SK-N-SH (cell line): ENCODE results near the gene KLF7.

Source experiments
- CHD2 ChIP-seq: fragments of 150-350 bp; IDR thresholded peaks from 2 replicates; pipeline ENCODE4 v1.6.1; 2018; ENCODE audit warnings: low read length; ENCODE audit not compliant: partially characterized antibody
- EP300 ChIP-seq, 2 experiments: IDR thresholded peaks; 2 replicates each; pipeline versions ENCODE4 v1.4.0 to v1.6.1; 2012; ENCODE audit warnings: borderline replicate concordance in 1 of 2, low read depth in 1 of 2, low read length in 1 of 2
- FOXM1 ChIP-seq: IDR thresholded peaks from 2 replicates; pipeline ENCODE4 v1.4.0; 2012; ENCODE audit warnings: low read depth, mild to moderate bottlenecking
- GABPA ChIP-seq: IDR thresholded peaks from 2 replicates; pipeline ENCODE4 v1.4.0; 2012; ENCODE audit warnings: low read depth, mild to moderate bottlenecking
- GATA2 ChIP-seq: sonication (generic); formaldehyde crosslinking; IDR thresholded peaks from 2 replicates; pipeline ENCODE4 v1.5.0; 2020; ENCODE audit warnings: mild to moderate bottlenecking, missing genetic modification reagents
- POLR2AphosphoS5 ChIP-seq: IDR thresholded peaks from 2 replicates; pipeline ENCODE4 v1.6.1; 2012; ENCODE audit warnings: low read depth, low read length
- RAD21 ChIP-seq: IDR thresholded peaks from 2 replicates; pipeline ENCODE4 v1.6.1; 2012; ENCODE audit warnings: mild to moderate bottlenecking, low read length
- SIN3A ChIP-seq: IDR thresholded peaks from 2 replicates; pipeline ENCODE4 v1.6.1; 2012; ENCODE audit warnings: low read depth, mild to moderate bottlenecking, low read length, moderate library complexity, borderline replicate concordance
- TAF1 ChIP-seq: IDR thresholded peaks from 2 replicates; pipeline ENCODE4 v1.6.1; 2012; ENCODE audit warnings: low read depth, mild to moderate bottlenecking, low read length, moderate library complexity, borderline replicate concordance
- TCF12 ChIP-seq: IDR thresholded peaks from 2 replicates; pipeline ENCODE4 v1.4.0; 2012
- YY1 ChIP-seq: IDR thresholded peaks from 2 replicates; pipeline ENCODE4 v1.4.0; 2012; ENCODE audit warnings: low read depth, mild to moderate bottlenecking
- TF ChIP-seq, protein P1 (sequence below): IDR thresholded peaks from 2 replicates; pipeline ENCODE4 v1.6.1; 2012; ENCODE audit warnings: mild to moderate bottlenecking, low read depth, low read length, moderate library complexity
- TF ChIP-seq, protein P2 (sequence below): fragments of 200-600 bp; sonication (generic); IDR thresholded peaks from 2 replicates; pipeline ENCODE4 v1.6.1; 2017; ENCODE audit warnings: antibody characterized with exemption, mild to moderate bottlenecking, moderate library complexity

DNA sequence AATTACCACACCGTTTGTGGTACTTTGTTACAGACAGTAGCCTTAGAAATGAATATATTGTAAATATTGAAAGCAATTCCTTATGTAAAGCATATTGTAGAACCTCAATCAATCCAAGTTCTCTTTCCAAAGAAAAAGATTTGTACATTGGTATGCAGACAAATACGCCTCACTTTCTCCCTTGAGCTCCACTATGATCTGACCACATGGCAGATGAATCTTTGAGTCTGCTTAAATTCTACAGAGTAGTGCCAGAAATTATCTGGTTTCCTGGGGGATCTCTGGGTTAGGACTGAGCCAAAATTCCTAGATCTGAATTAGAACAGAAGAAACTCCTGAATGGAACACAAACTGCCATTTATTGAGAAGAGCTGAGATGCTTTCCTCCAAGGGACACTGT is 127.4 kb downstream of the KLF7 start:
- TF ChIP-seq, protein P1, sequence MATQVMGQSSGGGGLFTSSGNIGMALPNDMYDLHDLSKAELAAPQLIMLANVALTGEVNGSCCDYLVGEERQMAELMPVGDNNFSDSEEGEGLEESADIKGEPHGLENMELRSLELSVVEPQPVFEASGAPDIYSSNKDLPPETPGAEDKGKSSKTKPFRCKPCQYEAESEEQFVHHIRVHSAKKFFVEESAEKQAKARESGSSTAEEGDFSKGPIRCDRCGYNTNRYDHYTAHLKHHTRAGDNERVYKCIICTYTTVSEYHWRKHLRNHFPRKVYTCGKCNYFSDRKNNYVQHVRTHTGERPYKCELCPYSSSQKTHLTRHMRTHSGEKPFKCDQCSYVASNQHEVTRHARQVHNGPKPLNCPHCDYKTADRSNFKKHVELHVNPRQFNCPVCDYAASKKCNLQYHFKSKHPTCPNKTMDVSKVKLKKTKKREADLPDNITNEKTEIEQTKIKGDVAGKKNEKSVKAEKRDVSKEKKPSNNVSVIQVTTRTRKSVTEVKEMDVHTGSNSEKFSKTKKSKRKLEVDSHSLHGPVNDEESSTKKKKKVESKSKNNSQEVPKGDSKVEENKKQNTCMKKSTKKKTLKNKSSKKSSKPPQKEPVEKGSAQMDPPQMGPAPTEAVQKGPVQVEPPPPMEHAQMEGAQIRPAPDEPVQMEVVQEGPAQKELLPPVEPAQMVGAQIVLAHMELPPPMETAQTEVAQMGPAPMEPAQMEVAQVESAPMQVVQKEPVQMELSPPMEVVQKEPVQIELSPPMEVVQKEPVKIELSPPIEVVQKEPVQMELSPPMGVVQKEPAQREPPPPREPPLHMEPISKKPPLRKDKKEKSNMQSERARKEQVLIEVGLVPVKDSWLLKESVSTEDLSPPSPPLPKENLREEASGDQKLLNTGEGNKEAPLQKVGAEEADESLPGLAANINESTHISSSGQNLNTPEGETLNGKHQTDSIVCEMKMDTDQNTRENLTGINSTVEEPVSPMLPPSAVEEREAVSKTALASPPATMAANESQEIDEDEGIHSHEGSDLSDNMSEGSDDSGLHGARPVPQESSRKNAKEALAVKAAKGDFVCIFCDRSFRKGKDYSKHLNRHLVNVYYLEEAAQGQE = no peak
- TF ChIP-seq, protein P2, sequence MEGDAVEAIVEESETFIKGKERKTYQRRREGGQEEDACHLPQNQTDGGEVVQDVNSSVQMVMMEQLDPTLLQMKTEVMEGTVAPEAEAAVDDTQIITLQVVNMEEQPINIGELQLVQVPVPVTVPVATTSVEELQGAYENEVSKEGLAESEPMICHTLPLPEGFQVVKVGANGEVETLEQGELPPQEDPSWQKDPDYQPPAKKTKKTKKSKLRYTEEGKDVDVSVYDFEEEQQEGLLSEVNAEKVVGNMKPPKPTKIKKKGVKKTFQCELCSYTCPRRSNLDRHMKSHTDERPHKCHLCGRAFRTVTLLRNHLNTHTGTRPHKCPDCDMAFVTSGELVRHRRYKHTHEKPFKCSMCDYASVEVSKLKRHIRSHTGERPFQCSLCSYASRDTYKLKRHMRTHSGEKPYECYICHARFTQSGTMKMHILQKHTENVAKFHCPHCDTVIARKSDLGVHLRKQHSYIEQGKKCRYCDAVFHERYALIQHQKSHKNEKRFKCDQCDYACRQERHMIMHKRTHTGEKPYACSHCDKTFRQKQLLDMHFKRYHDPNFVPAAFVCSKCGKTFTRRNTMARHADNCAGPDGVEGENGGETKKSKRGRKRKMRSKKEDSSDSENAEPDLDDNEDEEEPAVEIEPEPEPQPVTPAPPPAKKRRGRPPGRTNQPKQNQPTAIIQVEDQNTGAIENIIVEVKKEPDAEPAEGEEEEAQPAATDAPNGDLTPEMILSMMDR = no peak
- no peak for TF ChIP-seq TAF1
- no peak for TF ChIP-seq TCF12
- no peak for TF ChIP-seq FOXM1
- no peak for TF ChIP-seq SIN3A
- TF ChIP-seq YY1 = no peak
- no peak for TF ChIP-seq CHD2
- TF ChIP-seq POLR2AphosphoS5 = no peak
- TF ChIP-seq RAD21 = no peak
- no peak for TF ChIP-seq EP300 (IDR thresholded peaks at IDR 0.05; ENCODE audit: borderline replicate concordance in 1 of 2, low read depth in 1 of 2, low read length in 1 of 2)
- no peak for TF ChIP-seq GABPA
- TF ChIP-seq GATA2 (CRISPR knock-in tag) = no peak
